IPS-18c (cell line): ENCODE results near the gene TMEM269.

Experiments
- H3K4me3 ChIP-seq: 2 replicates; pipeline ENCODE4 v1.7.0; 2013; ENCODE audit warnings: low read depth, mild to moderate bottlenecking, low read length, moderate library complexity; ENCODE audit not compliant: insufficient read depth
- H3K9me3 ChIP-seq: one replicate; pipeline ENCODE4 v1.6.1; 2013; ENCODE audit warnings: mild to moderate bottlenecking, low read length, moderate library complexity; ENCODE audit not compliant: control insufficient read depth, insufficient read depth

The TMEM269 gene, protein sequence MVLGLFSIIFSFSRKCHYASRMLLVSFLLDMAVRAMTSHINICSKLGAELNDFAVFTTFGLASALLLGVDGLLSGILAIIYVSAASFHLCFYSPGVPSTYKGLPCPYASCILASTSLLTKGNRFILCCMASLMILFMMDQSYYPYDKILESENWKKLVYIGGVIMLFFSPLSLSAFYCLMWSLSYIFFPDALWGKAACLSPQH

GRCh38 chr1:42784946-42785693 is at the start of gene TMEM269:
Gene TMEM269, plus strand, starts transcription at chr1:42784991. Its CDS starts 4,903 bp downstream, at chr1:42789894.
- H3K9me3 ChIP-seq, result no peaks in the 10 kb centered on the region
- no peak within 1 kb of the TSS for H3K4me3 ChIP-seq

DNA sequence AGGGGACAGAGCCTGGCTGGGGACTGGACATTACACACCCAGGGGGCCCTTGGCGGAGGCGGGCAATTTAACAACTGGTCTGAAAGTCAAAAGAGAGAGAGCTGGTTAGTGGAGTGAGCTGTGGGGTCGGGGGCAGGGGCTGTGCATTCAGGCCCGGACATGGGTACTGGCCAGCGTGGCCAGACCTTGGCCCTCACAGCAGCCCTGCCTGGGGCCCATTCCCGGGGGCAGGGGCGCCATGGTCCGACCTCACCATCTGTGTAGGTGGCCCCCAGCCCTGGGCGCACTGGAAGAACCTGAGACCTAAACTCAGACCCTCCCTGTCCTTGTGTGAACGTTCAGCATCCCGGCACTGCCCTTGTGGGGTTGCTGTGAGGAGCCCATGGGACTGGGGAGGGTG is 49.7 kb upstream of the TMEM269 start:
- no peak overlapping the region for H3K4me3 ChIP-seq
- H3K9me3 ChIP-seq, result peaks cover 2% of the 10 kb centered on the region

- peaks cover 2% of the 10 kb centered on the region for H3K9me3 ChIP-seq
- no peak overlapping the region for H3K4me3 ChIP-seq
Observed at GRCh38 chr1:42735477-42736105, 49.2 kb upstream of the TMEM269 start.

DNA sequence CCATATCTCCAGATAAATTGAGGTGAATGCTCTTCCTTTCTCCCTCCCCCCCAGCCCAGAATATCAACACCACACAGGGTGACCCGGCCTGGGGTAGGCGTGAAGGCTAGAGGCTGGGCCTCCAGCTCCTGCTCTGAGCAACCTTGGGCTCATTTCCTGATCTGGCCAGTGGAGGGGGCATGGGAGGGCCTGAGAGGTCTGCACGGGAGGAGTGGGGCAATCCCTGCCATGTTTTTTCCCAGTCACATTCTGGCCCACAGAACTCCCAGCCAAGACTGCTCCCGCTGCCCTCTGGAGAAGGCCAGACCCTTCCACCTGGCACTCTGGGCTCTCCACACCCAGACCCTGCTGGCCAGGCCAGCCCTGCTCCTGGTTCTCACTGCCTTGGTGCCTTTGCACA is 48.6 kb upstream of the TMEM269 start:
- Histone ChIP-seq H3K4me3 (no peak overlapping the region), H3K9me3 (peaks cover 2% of the 10 kb centered on the region)

DNA sequence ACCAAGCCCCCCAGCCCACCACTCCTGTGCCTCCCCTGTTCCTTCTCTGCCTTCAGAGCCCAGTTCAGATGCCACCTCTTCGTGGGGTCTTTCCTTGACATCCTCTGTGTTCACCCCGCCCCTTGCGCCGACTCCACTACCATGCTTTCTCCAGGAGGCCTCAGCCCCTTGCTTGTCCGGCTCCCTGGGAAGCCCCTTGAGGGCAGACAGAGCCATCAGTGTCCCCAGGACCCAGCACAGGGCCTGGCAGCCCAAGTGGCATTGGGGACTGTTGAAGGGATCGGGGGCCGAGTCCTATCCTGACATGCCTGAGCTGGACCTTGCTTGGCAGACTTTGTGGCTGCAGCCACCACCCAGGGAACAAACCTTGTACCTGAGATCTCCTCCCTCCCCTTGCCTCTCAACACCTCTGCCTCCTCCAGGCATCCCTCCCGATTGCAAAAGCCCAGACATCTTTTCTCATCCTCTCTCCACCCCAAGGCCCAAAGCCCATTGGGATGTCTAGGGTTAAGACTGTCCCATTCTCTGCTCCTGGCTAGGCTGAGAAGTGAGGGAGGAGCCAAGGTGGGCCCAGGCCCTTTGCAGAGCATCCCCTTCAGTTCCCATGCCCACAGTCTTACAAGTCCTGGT is 48.1 kb upstream of the TMEM269 start:
- peaks cover 2% of the 10 kb centered on the region for H3K9me3 ChIP-seq
- H3K4me3 ChIP-seq, result no peak overlapping the region

DNA sequence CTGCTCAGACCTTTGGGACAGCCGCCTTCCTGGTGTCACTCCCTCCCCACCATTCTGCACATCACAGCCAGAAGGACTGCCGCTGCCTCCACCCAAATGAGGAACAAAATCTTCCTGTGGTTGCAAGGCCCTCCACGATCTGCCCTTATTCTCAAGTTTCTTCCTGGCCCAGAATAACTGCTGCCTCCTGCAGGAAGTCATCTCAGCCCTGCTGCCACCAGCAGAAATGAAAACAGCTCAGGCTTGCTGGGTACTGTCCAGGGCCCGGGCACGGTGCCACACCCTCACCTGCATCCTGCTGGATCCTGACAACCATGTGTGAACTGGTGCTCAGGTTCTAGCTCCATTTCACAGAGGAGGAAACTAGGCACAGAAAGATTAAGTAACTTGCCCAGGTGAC is 47.5 kb upstream of the TMEM269 start:
- peaks cover 1% of the 10 kb centered on the region for H3K9me3 ChIP-seq
- no peak overlapping the region for H3K4me3 ChIP-seq

DNA sequence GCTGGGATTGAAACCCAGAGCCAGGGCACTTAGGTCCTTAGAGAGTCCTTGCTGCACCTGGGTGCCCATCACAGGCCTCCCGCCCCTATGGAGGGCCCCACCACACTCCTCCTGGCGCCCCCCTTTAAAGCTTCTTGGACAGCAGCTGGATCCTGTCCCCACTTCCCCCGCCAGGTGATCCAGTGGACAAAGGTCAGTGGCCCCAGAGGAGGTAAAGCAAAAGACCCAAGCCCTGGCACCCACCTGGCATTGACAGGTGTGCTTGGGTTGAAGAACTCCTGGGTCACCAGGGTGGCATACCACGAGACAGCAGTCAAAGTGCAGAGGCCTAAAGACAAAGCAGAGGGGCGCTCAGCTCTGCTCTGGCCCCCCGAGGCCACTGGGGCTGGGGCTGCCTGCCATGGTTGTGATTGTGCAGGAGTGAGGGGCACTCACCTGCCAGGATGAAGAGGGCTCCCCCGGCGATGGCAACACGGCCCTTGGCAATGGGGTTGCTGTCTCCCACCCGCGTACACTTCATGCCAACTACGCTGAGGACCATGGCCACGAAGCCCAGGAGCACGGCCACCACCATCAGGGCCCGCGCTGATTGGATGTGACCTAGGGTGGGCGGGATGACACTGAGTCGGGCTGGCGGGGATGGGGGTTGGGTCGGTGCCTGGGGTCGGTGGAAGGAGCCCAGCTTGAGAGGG is 46.7 kb upstream of the TMEM269 start:
- no peak overlapping the region for H3K4me3 ChIP-seq

GRCh38 chr1:42738678-42739226 is 46.0 kb upstream of the TMEM269 start:
- Histone ChIP-seq H3K4me3 (no peak overlapping the region), H3K9me3 (no peaks in the 10 kb centered on the region)

More for the DNA sequence above, 46.7 kb upstream of the TMEM269 start:
- H3K9me3 ChIP-seq, result no peaks in the 10 kb centered on the region

DNA sequence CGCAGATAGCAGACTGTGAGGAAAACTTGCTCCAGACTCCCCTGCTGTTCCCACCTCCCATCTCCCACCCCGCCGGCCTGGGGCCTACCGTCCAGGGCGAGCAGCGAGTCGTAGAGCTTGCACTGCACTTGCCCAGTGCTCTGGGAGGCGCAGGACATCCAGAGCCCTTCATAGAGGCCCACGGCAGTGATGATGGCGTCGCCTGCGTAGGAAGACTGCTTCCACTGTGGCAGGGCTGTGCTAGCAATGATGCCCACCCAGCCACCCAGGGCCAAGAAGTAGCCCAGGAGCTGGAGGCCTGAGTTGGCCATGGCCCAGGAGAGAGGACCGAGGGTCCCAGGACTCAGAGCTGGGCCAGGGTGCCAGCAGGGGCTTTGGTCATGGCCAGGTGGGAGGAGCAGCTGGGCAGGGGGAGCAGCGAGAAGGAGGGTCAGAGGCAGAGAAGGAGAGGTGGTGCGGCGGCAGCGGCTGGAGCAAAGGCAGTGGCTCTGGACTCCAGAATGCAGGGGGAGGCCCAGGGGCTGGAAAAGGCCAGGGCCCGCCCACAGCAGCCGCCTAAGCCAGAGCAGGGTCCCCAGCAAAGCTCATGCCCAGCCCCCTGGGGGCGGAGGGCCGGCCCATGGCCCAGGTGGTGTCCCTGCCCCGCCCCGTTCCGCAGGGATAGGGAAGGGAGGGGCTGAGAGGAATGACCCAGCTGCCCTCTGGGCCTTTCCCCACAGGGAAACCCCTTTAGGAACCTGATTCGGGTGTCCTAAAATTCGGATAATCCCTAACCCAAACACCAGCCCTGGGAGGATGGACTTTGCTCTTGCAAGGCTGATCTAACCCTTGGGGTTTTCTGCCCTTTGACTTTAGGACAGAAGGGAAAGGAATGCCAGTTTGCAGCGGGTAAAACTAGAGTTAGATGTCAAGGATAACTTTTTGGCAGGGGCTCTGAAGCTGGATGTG is 44.8 kb upstream of the TMEM269 start, which contains the start of gene CLDN19:
TSS of gene CLDN19 (minus strand) at position 484 of the 948 bp plus-strand sequence. CDS start at position 311, 173 bp downstream.
- H3K4me3 ChIP-seq, result peak within 1 kb of the TSS; percentile 40
- H3K9me3 ChIP-seq, result no peaks in the 10 kb centered on the region

GRCh38 chr1:42740851-42741580 is 43.8 kb upstream of the TMEM269 start:
- Histone ChIP-seq H3K9me3 (no peaks in the 10 kb centered on the region), H3K4me3 (no peak overlapping the region)

- no peak overlapping the region for H3K4me3 ChIP-seq
- H3K9me3 ChIP-seq, result no peaks in the 10 kb centered on the region
Observed at GRCh38 chr1:42741706-42742105, 43.1 kb upstream of the TMEM269 start.

GRCh38 chr1:42742141-42742540 is 42.6 kb upstream of the TMEM269 start:
- Histone ChIP-seq H3K4me3 (no peak overlapping the region), H3K9me3 (no peaks in the 10 kb centered on the region)

DNA sequence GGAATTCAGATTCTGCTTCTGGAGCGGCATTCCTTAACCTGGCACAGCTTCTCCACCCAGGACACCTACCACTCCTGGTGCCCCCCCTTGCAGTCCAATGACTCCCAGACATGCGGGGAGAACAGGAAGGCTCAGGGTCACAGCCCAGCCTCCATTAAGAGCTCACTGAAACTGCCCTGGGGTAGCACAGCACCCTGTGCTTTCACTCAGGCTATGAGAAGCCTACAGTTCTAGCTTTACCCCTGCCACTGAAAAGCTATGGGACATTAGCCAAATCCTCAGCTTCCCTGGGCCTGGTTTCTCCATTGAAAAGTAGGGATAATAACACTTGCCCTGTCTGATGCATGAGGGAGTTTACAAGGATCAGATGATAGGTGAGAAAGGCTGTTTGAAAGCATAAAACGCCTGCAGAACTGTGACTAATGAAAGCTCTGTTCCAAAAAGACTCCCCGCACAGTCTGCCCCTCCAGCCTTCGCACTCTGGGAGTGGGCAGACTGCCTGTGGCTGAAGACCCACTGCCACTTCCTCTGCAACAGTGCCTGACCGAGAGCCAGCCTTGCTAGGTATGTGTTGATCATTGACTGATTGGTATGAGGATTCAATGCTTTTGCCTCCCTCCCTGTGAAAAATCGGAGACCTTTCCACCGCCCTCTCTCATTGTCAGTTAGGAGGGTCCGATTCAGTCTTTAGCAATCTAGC is 42.0 kb upstream of the TMEM269 start:
- no peaks in the 10 kb centered on the region for H3K9me3 ChIP-seq
- H3K4me3 ChIP-seq, result no peak overlapping the region

GRCh38 chr1:42743317-42744147 is 41.3 kb upstream of the TMEM269 start:
- H3K4me3 ChIP-seq, result no peak overlapping the region
- H3K9me3 ChIP-seq, result no peaks in the 10 kb centered on the region
